ENCODE results near the gene NEK9.

Gene NEK9

DNA sequence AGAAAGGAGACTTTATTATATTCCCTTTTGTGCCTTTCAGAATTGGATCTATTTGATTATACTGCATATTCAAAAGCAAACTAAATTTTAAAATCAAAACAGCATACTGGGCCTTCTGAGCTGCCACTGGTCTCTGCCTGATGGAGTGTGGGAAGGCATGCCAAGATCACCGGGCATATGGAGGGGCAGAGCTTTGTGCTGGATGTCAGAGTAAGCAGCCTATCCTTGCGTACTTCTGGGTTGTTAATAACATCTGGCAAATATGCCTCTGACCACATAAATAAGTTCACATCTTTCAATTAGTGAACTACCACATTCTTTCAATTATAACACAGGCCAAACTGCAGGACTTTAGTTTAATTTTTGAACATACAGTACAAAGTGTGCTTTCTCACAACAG is 93.9 kb downstream of the NEK9 start:
- DNase-seq (ENCODE audit: low spot score), result no peak

DNA sequence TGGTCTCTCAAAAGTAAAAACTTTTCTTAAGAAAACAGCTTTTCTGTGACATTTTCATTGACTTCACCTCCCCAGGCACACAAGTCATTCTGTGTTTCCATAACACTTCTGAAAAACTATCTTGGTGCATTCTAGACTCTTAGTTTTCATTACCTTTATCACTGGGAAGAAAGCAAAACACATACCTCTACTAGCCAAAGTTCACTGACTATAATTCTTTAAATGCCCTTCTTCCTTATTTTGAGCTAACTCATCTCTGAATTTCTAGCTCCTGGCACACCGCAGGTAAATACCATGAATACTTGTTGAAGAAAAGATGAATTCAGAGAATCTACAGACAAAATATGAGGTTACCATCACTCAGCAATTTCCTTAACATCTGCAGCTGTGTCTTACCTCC is 96.7 kb downstream of the NEK9 start:
- DNase-seq (ENCODE audit: low spot score), result no peak

Data from LoVo (cell line).